Trophoblast cell (in vitro differentiated cells and primary cell): Measurements from ENCODE around the gene FNDC3B.

Source experiments
- DNase-seq, 2 donors: peaks; one replicate each; pipeline ENCODE4 v3.0.0-alpha.2; 2016
- H2AFZ ChIP-seq: 2 replicates; pipeline ENCODE4 v1.6.1; 2013; ENCODE audit warnings: low read length, moderate library complexity, mild to moderate bottlenecking; ENCODE audit not compliant: insufficient read depth, poor library complexity
- H2AK5ac ChIP-seq: 2 replicates; pipeline ENCODE4 v1.6.1; 2013; ENCODE audit warnings: mild to moderate bottlenecking, low read length
- H2BK120ac ChIP-seq: 2 replicates; pipeline ENCODE4 v1.6.1; 2013; ENCODE audit warnings: low read length, mild to moderate bottlenecking, moderate library complexity; ENCODE audit not compliant: insufficient read depth, poor library complexity
- H2BK12ac ChIP-seq: 2 replicates; pipeline ENCODE4 v1.6.1; 2013; ENCODE audit warnings: mild to moderate bottlenecking, low read length, moderate library complexity
- H2BK5ac ChIP-seq: 2 replicates; pipeline ENCODE4 v1.6.1; 2013; ENCODE audit warnings: low read length, low read depth, moderate library complexity, mild to moderate bottlenecking; ENCODE audit not compliant: poor library complexity
- H3K14ac ChIP-seq: 2 replicates; pipeline ENCODE4 v1.6.1; 2013; ENCODE audit warnings: mild to moderate bottlenecking, low read length
- H3K18ac ChIP-seq: 2 replicates; pipeline ENCODE4 v1.6.1; 2013; ENCODE audit warnings: mild to moderate bottlenecking, low read length
- H3K23ac ChIP-seq: 2 replicates; pipeline ENCODE4 v1.6.1; 2013; ENCODE audit warnings: low read length
- H3K27ac ChIP-seq: 2 replicates; pipeline ENCODE4 v1.5.1; 2013; ENCODE audit warnings: low read depth, mild to moderate bottlenecking, inconsistent platforms, low read length, moderate library complexity
- H3K27me3 ChIP-seq: 2 replicates; pipeline ENCODE4 v1.6.1; 2013; ENCODE audit warnings: inconsistent platforms, mild to moderate bottlenecking, low read length, moderate library complexity; ENCODE audit not compliant: insufficient read depth
- H3K36me3 ChIP-seq, 2 experiments: 1 replicate in 1 of 2; 2 replicates in 1 of 2; pipeline ENCODE4 v1.6.1; 2013; ENCODE audit warnings: low read length in 2 of 2, mild to moderate bottlenecking in 2 of 2, moderate library complexity in 1 of 2; ENCODE audit not compliant: insufficient read depth in 2 of 2, control insufficient read depth in 1 of 2
- H3K4ac ChIP-seq: 2 replicates; pipeline ENCODE4 v1.6.1; 2013; ENCODE audit warnings: low read depth, mild to moderate bottlenecking, low read length, moderate library complexity
- H3K4me1 ChIP-seq, 2 experiments: 1 replicate in 1 of 2; 2 replicates in 1 of 2; pipeline ENCODE4 v1.6.1; 2013; ENCODE audit warnings: low read length in 2 of 2, mild to moderate bottlenecking in 2 of 2, moderate library complexity in 1 of 2; ENCODE audit not compliant: insufficient read depth in 2 of 2, control insufficient read depth in 1 of 2
- H3K4me2 ChIP-seq: 2 replicates; pipeline ENCODE4 v1.6.1; 2013; ENCODE audit warnings: inconsistent platforms, mild to moderate bottlenecking, low read length, moderate library complexity
- H3K4me3 ChIP-seq: 2 replicates; pipeline ENCODE4 v1.5.1; 2013; ENCODE audit warnings: mild to moderate bottlenecking, low read depth, low read length, inconsistent platforms
- H3K79me1 ChIP-seq: one replicate; pipeline ENCODE4 v1.6.1; 2013; ENCODE audit warnings: low read length
- H3K79me2 ChIP-seq: 2 replicates; pipeline ENCODE4 v1.6.1; 2013; ENCODE audit warnings: low read length, mild to moderate bottlenecking; ENCODE audit not compliant: control insufficient read depth, insufficient read depth, poor library complexity
- H3K9ac ChIP-seq: 2 replicates; pipeline ENCODE4 v1.6.1; 2013; ENCODE audit warnings: mild to moderate bottlenecking, low read length
- H3K9me3 ChIP-seq: 2 replicates; pipeline ENCODE4 v1.6.1; 2013; ENCODE audit warnings: low read depth, mild to moderate bottlenecking, control low read depth, inconsistent platforms, low read length; ENCODE audit not compliant: insufficient read depth
- H4K12ac ChIP-seq: 2 replicates; pipeline ENCODE4 v1.6.1; 2013; ENCODE audit warnings: low read depth, mild to moderate bottlenecking, low read length, moderate library complexity
- H4K8ac ChIP-seq: 2 replicates; pipeline ENCODE4 v1.6.1; 2013; ENCODE audit warnings: low read depth, mild to moderate bottlenecking, low read length, moderate library complexity
- H4K91ac ChIP-seq: one replicate; pipeline ENCODE4 v1.6.1; 2013; ENCODE audit warnings: low read depth, mild to moderate bottlenecking, low read length, moderate library complexity
- WGBS: extraction: QIAGEN DNeasy Blood & Tissue Kit; methylation state at CpG from one replicate; pipeline ENCODE4 v1.1.7; 2013; ENCODE audit warnings: missing lambda C conversion rate; ENCODE audit not compliant: insufficient read length, insufficient coverage; ENCODE audit errors: extremely low coverage; 5-methylcytosine and 5-hydroxymethylcytosine counted together

Gene FNDC3B

DNA sequence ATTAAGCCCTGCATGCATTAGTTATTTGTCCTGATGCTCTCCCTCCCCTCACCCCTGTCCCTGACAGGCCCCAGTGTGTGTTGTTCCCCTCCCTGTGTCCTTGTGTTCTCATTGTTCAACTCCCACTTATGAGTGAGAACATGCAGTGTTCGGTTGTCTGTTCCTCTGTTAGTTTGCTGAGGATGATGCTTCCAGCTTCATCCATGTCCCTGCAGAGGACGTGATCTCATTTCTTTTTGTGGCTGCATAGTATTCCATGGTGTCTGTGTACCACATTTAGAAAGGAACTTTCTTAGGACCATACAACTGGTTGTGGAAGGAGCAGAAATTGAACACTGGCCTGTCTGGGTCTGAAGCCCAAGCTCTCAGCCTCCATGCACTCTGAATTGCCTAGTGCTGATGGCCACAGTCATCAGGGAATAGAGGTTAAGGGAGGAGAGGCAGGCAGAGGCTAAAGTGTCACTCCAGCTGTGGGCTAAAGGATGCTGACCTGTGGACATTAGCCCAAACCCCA, 138.5 kb downstream of the FNDC3B start:
- no peak overlapping the region for H2BK120ac ChIP-seq
- H3K36me3 ChIP-seq: no peaks in the 10 kb centered on the region
- no peak overlapping the region for H3K9ac ChIP-seq
- no peaks in the 10 kb centered on the region for H3K9me3 ChIP-seq
- no peak overlapping the region for H2BK5ac ChIP-seq
- no peak overlapping the region for H3K14ac ChIP-seq
- H3K4me3 ChIP-seq: no peak overlapping the region
- DNase-seq: no peak
- H3K27ac ChIP-seq: no peak overlapping the region
- H3K79me2 ChIP-seq: peaks cover 2% of the 10 kb centered on the region
- peaks cover 4 to 9% of the 10 kb centered on the region in 2 experiments for H3K4me1 ChIP-seq
- H4K12ac ChIP-seq: no peak overlapping the region
- no peaks in the 10 kb centered on the region for H3K79me1 ChIP-seq
- no peak overlapping the region for H2AK5ac ChIP-seq
- no peak overlapping the region for H3K18ac ChIP-seq
- no peak overlapping the region for H3K4ac ChIP-seq
- H3K23ac ChIP-seq: no peak overlapping the region
- no peak overlapping the region for H2AFZ ChIP-seq
- H3K4me2 ChIP-seq: no peak overlapping the region
- no CpG with 5 or more reads among the region's 2 CpGs for WGBS
- H4K91ac ChIP-seq: no peak overlapping the region
- no peak overlapping the region for H2BK12ac ChIP-seq
- H3K27me3 ChIP-seq: no peaks in the 10 kb centered on the region
- no peak overlapping the region for H4K8ac ChIP-seq

DNA sequence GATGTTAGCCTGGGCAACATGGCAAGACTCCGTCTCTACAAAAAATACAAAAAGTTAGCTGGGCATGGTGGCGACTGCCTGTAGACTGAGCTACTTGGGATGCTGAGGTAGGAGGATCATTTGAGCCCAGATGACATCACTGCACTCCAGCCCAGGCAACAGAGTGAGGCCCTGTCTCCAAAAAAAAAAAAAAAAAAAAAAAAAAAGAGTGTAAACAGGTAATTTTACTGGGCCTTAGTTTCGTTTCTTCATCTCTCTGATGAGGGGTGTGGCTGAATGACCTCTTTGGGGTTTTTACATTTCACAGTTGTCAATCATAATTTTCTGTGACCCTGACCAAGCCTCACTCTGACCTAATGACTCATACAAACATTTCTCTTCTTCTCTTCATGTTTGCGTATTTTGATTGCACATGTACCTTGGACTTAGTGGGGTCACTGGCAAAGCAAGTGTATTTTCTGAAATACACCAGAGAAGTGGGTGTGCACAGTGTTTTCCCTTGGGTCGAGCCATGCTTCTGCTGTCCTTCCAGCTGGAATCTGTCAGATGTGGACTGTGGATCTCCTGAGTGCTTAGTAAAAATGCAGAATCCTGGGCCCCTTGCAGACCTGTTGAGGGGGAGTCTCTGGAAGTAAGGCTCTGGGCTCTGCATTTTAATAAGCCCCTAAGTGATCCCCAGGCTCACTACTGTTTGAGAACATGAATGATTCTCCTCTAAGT, 140.5 kb downstream of the FNDC3B start:
- no peak overlapping the region for H3K4me2 ChIP-seq
- H4K12ac ChIP-seq: no peak overlapping the region
- no CpG with 5 or more reads among the region's 5 CpGs for WGBS

DNA sequence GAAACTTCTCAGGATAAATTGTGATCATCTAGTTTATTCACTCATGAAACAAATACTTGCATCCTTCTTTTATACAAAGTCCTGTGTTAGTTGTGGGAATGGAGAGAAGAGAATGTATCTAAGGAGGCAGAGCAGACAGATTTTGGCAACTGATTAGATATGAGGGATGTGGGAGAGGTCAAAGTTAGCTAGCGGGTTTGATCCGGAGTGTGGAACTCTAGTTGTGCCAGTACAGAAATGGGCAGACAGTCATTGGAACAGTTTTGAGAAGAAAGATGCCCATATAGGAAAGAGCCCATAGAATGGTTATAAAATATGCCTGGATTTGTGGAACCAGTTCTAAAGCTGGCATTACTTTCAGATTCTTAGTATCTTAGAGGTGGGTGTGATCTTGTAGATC, 141.1 kb downstream of the FNDC3B start:
- Histone ChIP-seq H3K79me2 (no peaks in the 10 kb centered on the region), H4K8ac (no peak overlapping the region), H2BK120ac (no peak overlapping the region), H3K27me3 (no peaks in the 10 kb centered on the region), H2BK12ac (no peak overlapping the region), H3K4me1 (peaks cover 4 to 6% of the 10 kb centered on the region in 2 experiments), H3K27ac (no peak overlapping the region), H3K18ac (no peak overlapping the region), H3K36me3 (no peaks in the 10 kb centered on the region), H3K4me3 (no peak overlapping the region), H4K91ac (no peak overlapping the region), H2BK5ac (no peak overlapping the region), H3K4ac (no peak overlapping the region), H2AK5ac (no peak overlapping the region), H3K9ac (no peak overlapping the region), H3K79me1 (no peaks in the 10 kb centered on the region), H3K14ac (no peak overlapping the region), H3K9me3 (no peaks in the 10 kb centered on the region), H3K4me2 (no peak overlapping the region), H3K23ac (no peak overlapping the region), H2AFZ (no peak overlapping the region), H4K12ac (no peak overlapping the region)
- no CpG with 5 or more reads among the region's 2 CpGs for WGBS
- DNase-seq: no peak

More for the DNA sequence above, 140.5 kb downstream of the FNDC3B start:
- Histone ChIP-seq H3K18ac (no peak overlapping the region), H3K79me2 (peaks cover 2% of the 10 kb centered on the region), H3K9ac (no peak overlapping the region), H3K23ac (no peak overlapping the region), H3K36me3 (no peaks in the 10 kb centered on the region), H3K27ac (no peak overlapping the region), H2AK5ac (no peak overlapping the region), H3K4ac (no peak overlapping the region), H3K79me1 (no peaks in the 10 kb centered on the region), H3K14ac (no peak overlapping the region), H3K4me1 (peaks cover 4 to 8% of the 10 kb centered on the region in 2 experiments), H2BK5ac (no peak overlapping the region), H3K27me3 (no peaks in the 10 kb centered on the region), H3K4me3 (no peak overlapping the region), H2AFZ (no peak overlapping the region), H2BK12ac (no peak overlapping the region), H2BK120ac (no peak overlapping the region), H4K8ac (no peak overlapping the region), H3K9me3 (no peaks in the 10 kb centered on the region), H4K91ac (no peak overlapping the region)
- no peak for DNase-seq

DNA sequence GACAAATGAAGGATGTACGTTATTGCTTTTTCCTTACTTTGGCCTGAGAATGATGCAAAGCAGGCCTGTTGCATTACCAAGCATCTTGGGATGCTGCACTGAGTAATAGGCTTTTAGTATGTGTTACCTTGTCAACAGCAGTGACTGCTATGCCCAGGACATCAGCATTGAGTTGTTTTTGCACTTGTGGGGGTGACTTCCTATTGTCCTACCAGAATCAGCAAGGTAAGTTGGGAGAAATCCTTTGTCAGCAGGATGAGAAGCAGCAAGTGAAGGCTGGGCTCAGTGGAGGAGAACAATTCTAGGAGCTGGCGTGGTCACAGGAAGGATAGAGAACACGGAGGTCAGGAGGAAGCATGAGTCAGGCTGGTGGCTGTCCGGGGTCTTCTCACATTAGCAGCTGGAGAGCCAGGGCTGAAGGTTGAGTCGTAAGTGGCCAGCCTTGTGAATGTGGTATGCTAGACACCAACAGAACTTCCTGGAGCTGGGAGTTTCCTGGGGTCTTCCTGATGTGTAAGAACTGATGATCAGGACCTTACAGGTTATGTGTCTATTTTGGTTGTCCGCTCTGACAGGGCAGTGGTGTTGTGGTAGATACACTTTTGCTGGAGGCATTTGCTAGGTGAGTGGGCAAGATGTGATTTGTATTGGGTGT, 142.7 kb downstream of the FNDC3B start:
- no peak overlapping the region for H2BK5ac ChIP-seq
- no CpG with 5 or more reads among the region's 6 CpGs for WGBS
- H2AK5ac ChIP-seq: no peak overlapping the region

More for the DNA sequence above, 142.7 kb downstream of the FNDC3B start:
- H3K27ac ChIP-seq: peak overlapping the region; percentile 2
- H3K79me2 ChIP-seq: no peaks in the 10 kb centered on the region
- H4K8ac ChIP-seq: no peak overlapping the region
- no peak overlapping the region for H4K91ac ChIP-seq
- no peak overlapping the region for H3K4ac ChIP-seq
- H4K12ac ChIP-seq: no peak overlapping the region
- H3K4me2 ChIP-seq: no peak overlapping the region
- H3K18ac ChIP-seq: no peak overlapping the region
- H3K79me1 ChIP-seq: no peaks in the 10 kb centered on the region
- H2BK120ac ChIP-seq: no peak overlapping the region
- no peaks in the 10 kb centered on the region for H3K36me3 ChIP-seq
- no peaks in the 10 kb centered on the region for H3K9me3 ChIP-seq
- H2AFZ ChIP-seq: no peak overlapping the region
- H3K14ac ChIP-seq: no peak overlapping the region
- H3K23ac ChIP-seq: no peak overlapping the region
- peaks cover 4 to 6% of the 10 kb centered on the region in 2 experiments for H3K4me1 ChIP-seq
- H3K9ac ChIP-seq: no peak overlapping the region
- H3K4me3 ChIP-seq: no peak overlapping the region
- DNase-seq: no peak
- H2BK12ac ChIP-seq: no peak overlapping the region
- H3K27me3 ChIP-seq: no peaks in the 10 kb centered on the region
